ENCODE data around the gene CTRL. TPM values are rescaled to one million over a fixed set of nuclear protein-coding genes. Genes with fewer than 3 reads are reported as not detected.

Gene CTRL
- total and polyA plus RNA-seq, 11 donors = 0.23 to 2.1 (median 0.74) TPM; not detected in 1

DNA sequence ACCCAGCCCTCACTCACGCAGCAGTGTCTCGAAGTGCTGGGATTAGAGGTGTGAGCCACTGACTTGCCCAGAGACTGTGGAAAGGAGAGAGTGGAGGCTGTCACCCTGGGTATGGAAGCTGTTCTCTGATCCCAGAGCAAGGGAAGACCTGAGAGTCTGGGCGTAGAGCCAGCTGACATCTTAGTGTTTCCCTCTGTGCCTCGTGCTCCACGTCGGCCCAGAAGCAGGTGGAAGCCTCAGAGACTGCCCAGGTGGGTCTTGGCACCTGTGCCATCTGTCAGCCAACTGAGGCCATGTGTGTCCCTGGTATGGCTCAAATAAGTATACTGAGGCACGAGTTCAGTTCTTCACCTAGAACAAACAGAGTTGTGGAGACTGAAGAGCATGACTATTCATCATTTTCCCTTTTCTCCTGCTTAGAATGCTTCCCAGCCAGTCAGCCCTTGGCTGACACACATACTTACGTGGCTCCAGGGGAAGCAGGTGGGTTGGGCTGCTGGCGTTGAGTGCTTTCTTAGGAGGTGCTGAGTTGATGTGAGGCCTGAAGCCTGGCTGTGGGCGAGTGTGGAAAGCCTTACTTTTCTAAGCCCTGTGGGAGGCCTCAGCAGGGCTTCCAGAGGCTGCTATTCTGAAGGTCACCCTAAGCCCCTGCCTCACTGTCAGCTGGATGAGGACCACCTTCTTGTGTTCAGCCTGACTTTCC, 8.1 kb downstream of the CTRL start:
- peak overlapping the region in 1 of 12 donors; percentile 28 for H3K27ac ChIP-seq

DNA sequence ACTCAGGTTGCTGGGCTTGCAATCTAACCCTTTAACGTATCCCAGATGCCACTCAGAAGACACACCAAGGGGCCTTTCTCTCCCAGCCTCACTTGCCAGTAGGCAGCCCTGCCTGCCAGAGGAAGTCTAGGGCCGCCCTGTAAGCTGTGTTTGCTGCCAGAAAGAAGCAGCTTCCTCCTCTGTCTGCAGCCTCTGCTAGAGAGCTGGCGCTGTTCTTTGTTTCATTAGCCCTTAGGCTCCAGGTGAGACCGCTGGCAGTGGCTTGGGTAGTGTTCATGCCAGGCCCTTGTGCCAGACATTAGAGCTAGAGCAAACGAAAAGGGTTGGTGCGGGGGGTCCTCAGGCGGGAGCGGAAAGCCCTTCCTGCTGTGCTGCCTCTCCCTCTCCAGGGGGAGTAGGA, 8.9 kb downstream of the CTRL start:
- intact Hi-C loops (cut with DNase I) = loop anchor here in 4 of 10 donors (10.0 kb wide), 1 partner anchor 248 kb away; no protein-coding TSS in a partner anchor
- ATAC-seq (no peak), DNase-seq (no peak)
- TF ChIP-seq, protein P1, sequence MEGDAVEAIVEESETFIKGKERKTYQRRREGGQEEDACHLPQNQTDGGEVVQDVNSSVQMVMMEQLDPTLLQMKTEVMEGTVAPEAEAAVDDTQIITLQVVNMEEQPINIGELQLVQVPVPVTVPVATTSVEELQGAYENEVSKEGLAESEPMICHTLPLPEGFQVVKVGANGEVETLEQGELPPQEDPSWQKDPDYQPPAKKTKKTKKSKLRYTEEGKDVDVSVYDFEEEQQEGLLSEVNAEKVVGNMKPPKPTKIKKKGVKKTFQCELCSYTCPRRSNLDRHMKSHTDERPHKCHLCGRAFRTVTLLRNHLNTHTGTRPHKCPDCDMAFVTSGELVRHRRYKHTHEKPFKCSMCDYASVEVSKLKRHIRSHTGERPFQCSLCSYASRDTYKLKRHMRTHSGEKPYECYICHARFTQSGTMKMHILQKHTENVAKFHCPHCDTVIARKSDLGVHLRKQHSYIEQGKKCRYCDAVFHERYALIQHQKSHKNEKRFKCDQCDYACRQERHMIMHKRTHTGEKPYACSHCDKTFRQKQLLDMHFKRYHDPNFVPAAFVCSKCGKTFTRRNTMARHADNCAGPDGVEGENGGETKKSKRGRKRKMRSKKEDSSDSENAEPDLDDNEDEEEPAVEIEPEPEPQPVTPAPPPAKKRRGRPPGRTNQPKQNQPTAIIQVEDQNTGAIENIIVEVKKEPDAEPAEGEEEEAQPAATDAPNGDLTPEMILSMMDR (IDR thresholded peaks at IDR 0.05) = no peak
- no peak for TF ChIP-seq POLR2A (IDR thresholded peaks at IDR 0.05)
- peak overlapping the region in 2 of 12 donors; percentile 15 to 27 for H3K27ac ChIP-seq
- H3K4me1 ChIP-seq = peaks cover 3 to 89% (median 51%) of the 10 kb centered on the region in 12 donors
- 75 to 85% (median 82%) methylated on average over 7 to 8 of the region's 8 CpGs for WGBS, 4 donors
- peaks cover 0 to 23% (median 12%) of the 10 kb centered on the region in 9 donors for H3K36me3 ChIP-seq
- H3K4me3 ChIP-seq = no peak overlapping the region
- H3K27me3 ChIP-seq = no peaks in the 10 kb centered on the region
- no peaks in the 10 kb centered on the region for H3K9me3 ChIP-seq

More for the DNA sequence above, 8.1 kb downstream of the CTRL start:
- WGBS, 4 donors = 47 to 73% (median 55%) methylated on average over 10 of the region's 10 CpGs
- peaks cover 3 to 84% (median 48%) of the 10 kb centered on the region in 12 donors for H3K4me1 ChIP-seq
- no peaks in the 10 kb centered on the region for H3K9me3 ChIP-seq
- peaks cover 0 to 26% (median 14%) of the 10 kb centered on the region in 9 donors for H3K36me3 ChIP-seq
- DNase-seq (peak in 1 of 5 donors; percentile 62), ATAC-seq (peak in 3 of 4 donors; percentile 2 to 38 (median 24))
- intact Hi-C loops (cut with DNase I) = loop anchor here in 4 of 10 donors (10.0 kb wide), 1 partner anchor 249 kb away; no protein-coding TSS in a partner anchor
- no peaks in the 10 kb centered on the region for H3K27me3 ChIP-seq
- no peak for TF ChIP-seq POLR2A (IDR thresholded peaks at IDR 0.05)
- TF ChIP-seq, protein P1 (IDR thresholded peaks at IDR 0.05) = no peak
- no peak overlapping the region for H3K4me3 ChIP-seq

DNA sequence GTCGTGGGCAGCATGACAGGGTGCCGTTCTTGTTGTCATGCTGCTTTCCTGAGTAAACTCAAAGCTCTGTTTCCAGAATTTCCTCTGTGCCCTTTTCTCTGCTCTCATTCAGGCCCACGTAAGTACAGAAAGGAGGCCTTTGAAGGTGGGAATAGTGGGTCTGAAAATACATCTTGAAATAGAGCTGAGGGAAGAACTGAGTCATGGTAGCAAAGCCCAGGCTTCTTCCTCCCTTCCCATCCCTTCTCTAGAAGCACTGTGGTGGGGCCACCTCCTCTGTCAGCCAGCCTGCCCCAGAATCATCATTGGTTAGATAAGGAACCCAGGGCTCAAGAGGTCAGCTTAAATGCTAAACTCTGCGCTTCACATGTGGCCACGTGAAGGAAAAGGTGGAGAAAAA, 9.4 kb downstream of the CTRL start:
- H3K4me3 ChIP-seq = no peak overlapping the region
- WGBS, 4 donors = 64 to 75% (median 69%) methylated on average over 5 of the region's 5 CpGs
- intact Hi-C loops (cut with DNase I) = loop anchor here in 4 of 10 donors (10.0 kb wide), 1 partner anchor 247 kb away; no protein-coding TSS in a partner anchor
- peaks cover 3 to 94% (median 56%) of the 10 kb centered on the region in 12 donors for H3K4me1 ChIP-seq
- H3K27me3 ChIP-seq = no peaks in the 10 kb centered on the region
- ATAC-seq = no peak
- no peak for TF ChIP-seq POLR2A (IDR thresholded peaks at IDR 0.05)
- TF ChIP-seq, protein P1 (IDR thresholded peaks at IDR 0.05) = no peak
- peak overlapping the region in 4 of 12 donors; percentile 10 to 27 (median 18) for H3K27ac ChIP-seq
- no peak for DNase-seq
- H3K9me3 ChIP-seq = no peaks in the 10 kb centered on the region
- peaks cover 0 to 19% (median 6%) of the 10 kb centered on the region in 9 donors for H3K36me3 ChIP-seq

DNA sequence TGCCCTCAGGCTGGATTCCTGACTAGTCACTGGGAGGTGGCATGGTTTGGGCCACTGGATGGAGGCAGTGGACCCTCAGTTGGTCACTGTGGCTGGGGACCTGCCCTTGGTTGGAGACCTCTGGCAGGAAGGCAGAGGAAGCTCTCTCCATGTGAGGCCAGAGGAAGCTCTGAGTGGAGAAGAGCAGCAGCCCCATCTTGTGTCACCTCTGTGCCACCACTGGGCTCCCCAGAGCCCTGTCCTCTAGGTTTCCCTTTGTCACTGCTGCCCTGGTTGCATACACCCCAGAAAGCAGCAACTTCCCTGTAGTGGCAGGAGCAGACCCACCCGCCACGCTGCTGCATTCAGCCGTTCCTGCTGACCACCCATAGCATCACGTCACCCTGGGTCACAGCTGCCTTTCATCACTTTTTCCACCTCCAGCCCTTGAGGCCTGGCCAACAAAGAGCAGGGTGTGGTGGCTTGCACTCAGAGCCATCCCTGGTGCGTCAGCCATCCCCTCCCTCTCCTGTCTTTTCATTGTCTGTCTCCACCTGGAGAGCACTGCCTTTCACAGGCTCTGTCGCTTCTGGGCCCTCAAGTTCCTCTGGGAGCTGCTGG, 11.9 kb downstream of the CTRL start:
- Histone ChIP-seq H3K9me3 (no peaks in the 10 kb centered on the region), H3K4me1 (peaks cover 0 to 98% (median 54%) of the 10 kb centered on the region in 12 donors), H3K36me3 (peaks cover 0 to 38% (median 5%) of the 10 kb centered on the region in 9 donors), H3K27ac (peak overlapping the region in 7 of 12 donors; percentile 4 to 39 (median 26)), H3K27me3 (no peaks in the 10 kb centered on the region), H3K4me3 (no peak overlapping the region)
- DNase-seq (no peak), ATAC-seq (peak in 3 of 4 donors; percentile 27 to 35 (median 27))
- intact Hi-C loops (cut with DNase I) = loop anchor here in 4 of 10 donors (5.0 to 10.0 kb wide), 2 partner anchors 102 to 245 kb away; no protein-coding TSS in a partner anchor
- WGBS, 4 donors = 55 to 73% (median 62%) methylated on average over 6 of the region's 6 CpGs
- TF ChIP-seq POLR2A (IDR thresholded peaks at IDR 0.05) = no peak
- TF ChIP-seq, protein P1 (IDR thresholded peaks at IDR 0.05) = peak in 7 of 12 donors; percentile 10 to 52 (median 20)
